ENCODE measurements around the gene KIAA1549. TPM values are rescaled to one million over a fixed set of nuclear protein-coding genes. Genes with fewer than 3 reads are reported as not detected.
"Not testable (repeated sequence)": the region's sequence is repeated elsewhere in the genome, so short reads cannot be mapped to it uniquely, and the experiment has no call there.

KIAA1549 gene
- total RNA-seq, 2 donors from 2014 or later: 18.7 to 19.3 TPM

GRCh38 chr7:138816650-138817049, 164.5 kb downstream of the KIAA1549 start:
- Histone ChIP-seq H3K9ac (ENCODE audit: extremely low read depth, low read length, poor library complexity, severe bottlenecking) (no peak overlapping the region), H3K27me3 (ENCODE audit: control insufficient read depth, insufficient read depth, low read length, poor library complexity, severe bottlenecking) (no peaks in the 10 kb centered on the region), H3K4me3 (ENCODE audit: low read length) (no peak overlapping the region), H3K36me3 (ENCODE audit: control insufficient read depth, insufficient read depth, low read length) (no peaks in the 10 kb centered on the region), H3K27ac (ENCODE audit: low read depth, low read length) (no peak overlapping the region), H3K9me3 (ENCODE audit: control insufficient read depth, low read length) (no peaks in the 10 kb centered on the region), H3K4me1 (ENCODE audit: control insufficient read depth, insufficient read depth, low read length) (no peaks in the 10 kb centered on the region)
- H3K27me3 Mint-ChIP-seq (ENCODE audit: insufficient read depth): no peaks in the 10 kb centered on the region
- TF ChIP-seq CTCF (conservative IDR thresholded peaks at IDR 0.05): no peak
- WGBS, 2 experiments (ENCODE audit: insufficient coverage in 1 of 2, insufficient read length in 1 of 2): 88 to 100% methylated on average over 1 of the region's 1 CpG
- no peaks in the 10 kb centered on the region for H3K9me3 Mint-ChIP-seq
- DNase-seq: no peak
- no peaks in the 10 kb centered on the region for H3K36me3 Mint-ChIP-seq (ENCODE audit: low read depth)
- no peak overlapping the region for H3K27ac Mint-ChIP-seq
- H3K4me1 Mint-ChIP-seq: no peaks in the 10 kb centered on the region
- no peak overlapping the region for H3K4me3 Mint-ChIP-seq

GRCh38 chr7:138814816-138815332, 166.3 kb downstream of the KIAA1549 start:
- H3K27me3 ChIP-seq (ENCODE audit: control insufficient read depth, insufficient read depth, low read length, poor library complexity, severe bottlenecking): no peaks in the 10 kb centered on the region
- no CpG with 5 or more reads among the region's 1 CpG for WGBS, 2 experiments (ENCODE audit: insufficient coverage in 1 of 2, insufficient read length in 1 of 2)
- DNase-seq: no peak
- H3K36me3 Mint-ChIP-seq (ENCODE audit: low read depth): no peaks in the 10 kb centered on the region
- no peak overlapping the region for H3K27ac Mint-ChIP-seq
- no peaks in the 10 kb centered on the region for H3K4me1 ChIP-seq (ENCODE audit: control insufficient read depth, insufficient read depth, low read length)
- no peak overlapping the region for H3K4me3 ChIP-seq (ENCODE audit: low read length)
- no peak overlapping the region for H3K27ac ChIP-seq (ENCODE audit: low read depth, low read length)
- no peaks in the 10 kb centered on the region for H3K27me3 Mint-ChIP-seq (ENCODE audit: insufficient read depth)
- H3K9me3 ChIP-seq (ENCODE audit: control insufficient read depth, low read length): no peaks in the 10 kb centered on the region
- no peaks in the 10 kb centered on the region for H3K4me1 Mint-ChIP-seq
- H3K9me3 Mint-ChIP-seq: no peaks in the 10 kb centered on the region
- no peak overlapping the region for H3K4me3 Mint-ChIP-seq
- H3K36me3 ChIP-seq (ENCODE audit: control insufficient read depth, insufficient read depth, low read length): no peaks in the 10 kb centered on the region
- TF ChIP-seq CTCF (conservative IDR thresholded peaks at IDR 0.05): no peak
- H3K9ac ChIP-seq (ENCODE audit: extremely low read depth, low read length, poor library complexity, severe bottlenecking): no peak overlapping the region

GRCh38 chr7:138813945-138814344, 167.2 kb downstream of the KIAA1549 start:
- no peak for TF ChIP-seq CTCF (conservative IDR thresholded peaks at IDR 0.05)
- DNase-seq: no peak
- Mint-ChIP-seq H3K4me3 (no peak overlapping the region), H3K27ac (no peak overlapping the region), H3K36me3 (ENCODE audit: low read depth) (no peaks in the 10 kb centered on the region), H3K27me3 (ENCODE audit: insufficient read depth) (no peaks in the 10 kb centered on the region), H3K9me3 (no peaks in the 10 kb centered on the region), H3K4me1 (no peaks in the 10 kb centered on the region)
- H3K4me3 ChIP-seq (ENCODE audit: low read length): no peak overlapping the region
- H3K9me3 ChIP-seq (ENCODE audit: control insufficient read depth, low read length): no peaks in the 10 kb centered on the region
- 86 to 89% methylated on average over 1 to 2 of the region's 2 CpGs for WGBS, 2 experiments (ENCODE audit: insufficient coverage in 1 of 2, insufficient read length in 1 of 2)
- H3K9ac ChIP-seq (ENCODE audit: extremely low read depth, low read length, poor library complexity, severe bottlenecking): no peak overlapping the region
- no peaks in the 10 kb centered on the region for H3K27me3 ChIP-seq (ENCODE audit: control insufficient read depth, insufficient read depth, low read length, poor library complexity, severe bottlenecking)
- H3K4me1 ChIP-seq (ENCODE audit: control insufficient read depth, insufficient read depth, low read length): no peaks in the 10 kb centered on the region
- H3K27ac ChIP-seq (ENCODE audit: low read depth, low read length): no peak overlapping the region
- no peaks in the 10 kb centered on the region for H3K36me3 ChIP-seq (ENCODE audit: control insufficient read depth, insufficient read depth, low read length)

GRCh38 chr7:138811327-138811726, 169.9 kb downstream of the KIAA1549 start:
- H3K27ac ChIP-seq (ENCODE audit: low read depth, low read length); H3K9ac ChIP-seq (ENCODE audit: extremely low read depth, low read length, poor library complexity, severe bottlenecking); H3K36me3 Mint-ChIP-seq (ENCODE audit: low read depth); H3K4me3 ChIP-seq (ENCODE audit: low read length); H3K27me3 Mint-ChIP-seq (ENCODE audit: insufficient read depth); H3K9me3 Mint-ChIP-seq; H3K4me1 Mint-ChIP-seq; H3K9me3 ChIP-seq (ENCODE audit: control insufficient read depth, low read length); H3K4me3 Mint-ChIP-seq; H3K27ac Mint-ChIP-seq; H3K27me3 ChIP-seq (ENCODE audit: control insufficient read depth, insufficient read depth, low read length, poor library complexity, severe bottlenecking); H3K36me3 ChIP-seq (ENCODE audit: control insufficient read depth, insufficient read depth, low read length); H3K4me1 ChIP-seq (ENCODE audit: control insufficient read depth, insufficient read depth, low read length); DNase-seq: not testable (repeated sequence)
- WGBS, 2 experiments (ENCODE audit: insufficient coverage in 1 of 2, insufficient read length in 1 of 2): 100% methylated on average over 1 of the region's 2 CpGs; no CpG with 5 or more reads in 1 of the 2 experiments

Data from endodermal cell (in vitro differentiated cells).